ENCODE measurements around the gene ITGAE.

DNA sequence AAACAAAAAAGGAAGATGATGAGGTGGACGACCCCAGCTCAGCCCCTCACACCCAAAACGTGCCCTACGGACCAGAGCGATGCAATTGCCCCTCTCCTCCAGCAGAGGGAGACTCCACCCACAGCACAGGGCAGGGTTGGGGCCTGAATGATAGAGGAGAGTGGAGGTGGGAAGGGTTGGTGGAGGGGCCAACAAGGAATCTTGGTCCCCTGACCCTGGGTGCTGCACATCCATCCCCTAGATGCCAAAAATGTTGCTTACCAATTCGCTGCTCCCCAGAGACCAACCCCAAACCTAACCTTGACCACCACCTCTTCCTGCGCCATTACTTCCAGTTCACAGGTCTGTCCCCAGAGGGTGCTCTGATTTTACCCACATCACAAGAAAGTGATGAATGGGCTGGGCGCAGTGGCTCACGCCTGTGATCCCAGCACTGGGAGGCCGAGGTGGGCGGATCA lies 117.9 kb downstream of the ITGAE start:
- no peak for TF ChIP-seq POLR2AphosphoS5 (IDR thresholded peaks at IDR 0.05; ENCODE audit: low read depth, low read length)
- TF ChIP-seq SPI1 (IDR thresholded peaks at IDR 0.05; ENCODE audit: low read depth, low read length), result no peak
- TF ChIP-seq POLR2A (IDR thresholded peaks at IDR 0.05; ENCODE audit: low read depth, low read length), result no peak
- no peak for TF ChIP-seq TAF1 (IDR thresholded peaks at IDR 0.05; ENCODE audit: low read depth, low read length)
- TF ChIP-seq POU2F2 (IDR thresholded peaks at IDR 0.05; ENCODE audit: low read depth, low read length), result peak; percentile 42; the same call in 1 of the 2 replicates
- no peak for TF ChIP-seq PAX5 (IDR thresholded peaks at IDR 0.05; ENCODE audit: insufficient read depth, low read length, severe bottlenecking)
